Natural killer cell (primary cell): Measurements from ENCODE around the gene SC5D. TPM values are rescaled to one million over a fixed set of nuclear protein-coding genes. Genes with fewer than 3 reads are reported as not detected.

Source experiments
- ATAC-seq, 3 donors: fragments of 150-1000 bp in 2 of 3; fragments of 200-7000 bp in 1 of 3; cut with Tn5 transposase; 1 replicate in 1 of 3; 2 replicates in 2 of 3; pipeline ENCODE4 v1.10.0; 2021; ENCODE audit warnings: mild to moderate bottlenecking in 2 of 3, moderate library complexity in 2 of 3
- DNase-seq, 2 donors: peaks; one replicate each; pipeline versions ENCODE4 v3.0.0 to v3.0.0-alpha.2; 2013 to 2021; ENCODE audit warnings: mixed read lengths in 1 of 2
- H3K27ac ChIP-seq: one replicate; pipeline ENCODE4 v1.5.1; 2013; ENCODE audit warnings: mild to moderate bottlenecking, low read length
- H3K27me3 ChIP-seq: one replicate; pipeline ENCODE4 v1.6.1; 2013; ENCODE audit warnings: low read length; ENCODE audit not compliant: control insufficient read depth, insufficient read depth
- H3K36me3 ChIP-seq: one replicate; pipeline ENCODE4 v1.6.1; 2013; ENCODE audit warnings: low read length; ENCODE audit not compliant: control insufficient read depth, insufficient read depth
- H3K4me1 ChIP-seq: one replicate; pipeline ENCODE4 v1.6.1; 2013; ENCODE audit warnings: low read length; ENCODE audit not compliant: control insufficient read depth, insufficient read depth
- H3K4me3 ChIP-seq: one replicate; pipeline ENCODE4 v1.5.1; 2013; ENCODE audit warnings: low read length
- H3K9me3 ChIP-seq: one replicate; pipeline ENCODE4 v1.6.1; 2013; ENCODE audit warnings: low read length; ENCODE audit not compliant: control insufficient read depth, insufficient read depth
- H3K27ac Mint-ChIP-seq, 2 donors: one replicate each; pipeline ENCODE4 v1.8.0; 2022; ENCODE audit warnings: mild to moderate bottlenecking in 2 of 2, mixed read lengths in 2 of 2, moderate library complexity in 1 of 2
- H3K27me3 Mint-ChIP-seq, 2 donors: one replicate each; pipeline ENCODE4 v1.8.0; 2022; ENCODE audit warnings: low read depth in 2 of 2, mixed read lengths in 2 of 2
- H3K36me3 Mint-ChIP-seq: one replicate; pipeline ENCODE4 v1.8.0; 2022; ENCODE audit warnings: mixed read lengths
- H3K4me1 Mint-ChIP-seq, 2 donors: one replicate each; pipeline ENCODE4 v1.8.0; 2022; ENCODE audit warnings: mixed read lengths in 2 of 2
- H3K4me3 Mint-ChIP-seq: one replicate; pipeline ENCODE4 v1.8.0; 2022; ENCODE audit warnings: mild to moderate bottlenecking, moderate library complexity, mixed read lengths
- H3K9me3 Mint-ChIP-seq, 2 donors: one replicate each; pipeline ENCODE4 v1.8.0; 2022; ENCODE audit warnings: mixed read lengths in 2 of 2
- CTCF ChIP-seq: fragments of 200-600 bp; IDR thresholded peaks from one replicate; pipeline ENCODE4 v1.8.0; 2022; ENCODE audit warnings: antibody characterized with exemption
- WGBS: methylation state at CpG from one replicate; pipeline ENCODE4 v1.1.7; 2013; ENCODE audit warnings: missing lambda C conversion rate; ENCODE audit not compliant: insufficient coverage; 5-methylcytosine and 5-hydroxymethylcytosine counted together
- intact Hi-C: fragments of 100-400 bp; cut with micrococcal nuclease; formaldehyde crosslinking; loops from one replicate; pipeline ENCODE4 v1.14.2; 2022
- total RNA-seq, 4 donors: library from RNA; stranded (reverse); fragments of 120-200 nt in 1 of 4; gene quantifications; one replicate each; pipeline versions ENCODE4 v1.2.3 to v1.2.4, GENCODE V29; 2013 to 2022

The SC5D gene
- total RNA-seq, 3 donors from 2014 or later (not counting 1 experiment from before 2014, with no cell fraction given): 17.2 to 18.6 (median 17.2) TPM

GRCh38 chr11:121338536-121338935, 46.0 kb downstream of the SC5D start:
- ATAC-seq (no peak), DNase-seq (no peak)
- Mint-ChIP-seq H3K4me1 (peaks cover 16 to 20% of the 10 kb centered on the region in 2 donors), H3K4me3 (no peak overlapping the region), H3K27me3 (peaks cover 11 to 52% of the 10 kb centered on the region in 2 donors), H3K27ac (no peak overlapping the region), H3K9me3 (no peaks in the 10 kb centered on the region), H3K36me3 (no peaks in the 10 kb centered on the region)
- Histone ChIP-seq H3K9me3 (no peaks in the 10 kb centered on the region), H3K4me3 (no peak overlapping the region), H3K27me3 (no peaks in the 10 kb centered on the region), H3K36me3 (no peaks in the 10 kb centered on the region), H3K27ac (no peak overlapping the region), H3K4me1 (peaks cover 19% of the 10 kb centered on the region)
- intact Hi-C loops: no loop called here
- TF ChIP-seq CTCF: no peak
- 89% methylated on average over 11 of the region's 11 CpGs for WGBS

DNA sequence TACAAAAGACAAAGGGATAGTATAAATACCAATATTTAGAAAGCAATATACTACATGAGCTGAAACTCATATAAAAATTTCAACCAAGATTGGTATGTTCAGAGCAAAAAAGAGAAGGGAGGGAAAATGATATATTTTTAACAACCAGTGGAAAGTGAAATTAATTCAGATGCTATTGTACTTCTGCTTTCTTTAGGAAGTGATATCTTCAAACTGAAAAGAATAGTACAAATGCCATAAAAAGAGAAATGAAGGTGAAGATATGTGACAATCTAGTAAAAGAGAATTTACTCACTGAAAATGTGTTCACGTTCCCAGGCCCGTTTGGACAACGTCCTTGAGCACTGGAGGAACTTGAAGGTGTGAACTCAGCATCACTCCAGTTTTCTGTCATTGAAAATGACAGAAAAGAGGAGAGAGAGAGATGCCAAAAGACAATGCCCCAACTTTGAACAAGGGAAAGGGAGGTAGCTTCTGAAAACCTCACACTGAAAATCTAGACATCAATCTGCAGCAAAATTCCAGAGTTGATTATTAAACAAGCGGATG, 47.5 kb downstream of the SC5D start:
- peaks cover 16 to 20% of the 10 kb centered on the region in 2 donors for H3K4me1 Mint-ChIP-seq
- WGBS: 35% methylated on average over 4 of the region's 4 CpGs

DNA sequence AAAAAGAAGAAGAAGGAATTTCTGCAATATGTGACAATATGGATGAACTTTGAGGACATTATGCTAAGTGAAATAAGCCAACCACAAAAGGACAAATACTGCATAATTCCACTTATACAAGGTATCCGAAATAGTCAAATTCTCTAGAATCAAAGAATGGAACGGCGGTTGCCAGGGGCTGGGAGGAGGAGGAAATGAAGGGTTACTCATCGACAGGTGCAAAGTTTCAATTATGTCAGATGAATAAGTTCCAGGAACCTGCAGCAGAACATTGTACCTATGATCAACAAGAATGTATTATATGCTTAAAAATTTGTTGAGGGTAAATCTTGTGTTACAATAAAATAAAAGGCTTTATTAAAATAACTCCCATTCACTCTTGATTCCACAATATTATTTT, 49.0 kb downstream of the SC5D start:
- no peak overlapping the region for H3K4me3 Mint-ChIP-seq
- intact Hi-C loops: no loop called here
- H3K4me1 ChIP-seq: peaks cover 6% of the 10 kb centered on the region

More for the DNA sequence above, 47.5 kb downstream of the SC5D start:
- DNase-seq (no peak), ATAC-seq (no peak)
- H3K36me3 ChIP-seq: no peaks in the 10 kb centered on the region
- H3K4me1 ChIP-seq: peaks cover 19% of the 10 kb centered on the region
- TF ChIP-seq CTCF: no peak
- no peak overlapping the region for H3K4me3 Mint-ChIP-seq
- H3K9me3 ChIP-seq: no peaks in the 10 kb centered on the region
- H3K27ac Mint-ChIP-seq: no peak overlapping the region
- H3K4me3 ChIP-seq: no peak overlapping the region
- peaks cover 6 to 48% of the 10 kb centered on the region in 2 donors for H3K27me3 Mint-ChIP-seq
- H3K27ac ChIP-seq: no peak overlapping the region
- intact Hi-C loops: no loop called here
- H3K9me3 Mint-ChIP-seq: no peaks in the 10 kb centered on the region
- H3K36me3 Mint-ChIP-seq: no peaks in the 10 kb centered on the region
- no peaks in the 10 kb centered on the region for H3K27me3 ChIP-seq

More for the DNA sequence above, 49.0 kb downstream of the SC5D start:
- no peak for ATAC-seq
- 52% methylated on average over 3 of the region's 4 CpGs for WGBS
- no peaks in the 10 kb centered on the region for H3K27me3 ChIP-seq
- H3K36me3 Mint-ChIP-seq: no peaks in the 10 kb centered on the region
- H3K36me3 ChIP-seq: no peaks in the 10 kb centered on the region
- H3K4me3 ChIP-seq: no peak overlapping the region
- H3K9me3 ChIP-seq: no peaks in the 10 kb centered on the region
- TF ChIP-seq CTCF: no peak
- H3K27ac Mint-ChIP-seq: no peak overlapping the region
- no peaks in the 10 kb centered on the region for H3K9me3 Mint-ChIP-seq
- H3K27ac ChIP-seq: no peak overlapping the region
- peaks cover 7 to 13% of the 10 kb centered on the region in 2 donors for H3K4me1 Mint-ChIP-seq
- peaks cover 5 to 48% of the 10 kb centered on the region in 2 donors for H3K27me3 Mint-ChIP-seq
- DNase-seq: no peak
